Natural killer cell (primary cell): Measurements from ENCODE around the gene ZNF454. TPM values are rescaled to one million over a fixed set of nuclear protein-coding genes. Genes with fewer than 3 reads are reported as not detected.

Source experiments
- ATAC-seq, 3 donors: fragments of 150-1000 bp in 2 of 3; fragments of 200-7000 bp in 1 of 3; cut with Tn5 transposase; 1 replicate in 1 of 3; 2 replicates in 2 of 3; pipeline ENCODE4 v1.10.0; 2021; ENCODE audit warnings: mild to moderate bottlenecking in 2 of 3, moderate library complexity in 2 of 3
- DNase-seq, 2 donors: peaks; one replicate each; pipeline versions ENCODE4 v3.0.0 to v3.0.0-alpha.2; 2013 to 2021; ENCODE audit warnings: mixed read lengths in 1 of 2
- H3K27ac ChIP-seq: one replicate; pipeline ENCODE4 v1.5.1; 2013; ENCODE audit warnings: mild to moderate bottlenecking, low read length
- H3K27me3 ChIP-seq: one replicate; pipeline ENCODE4 v1.6.1; 2013; ENCODE audit warnings: low read length; ENCODE audit not compliant: control insufficient read depth, insufficient read depth
- H3K36me3 ChIP-seq: one replicate; pipeline ENCODE4 v1.6.1; 2013; ENCODE audit warnings: low read length; ENCODE audit not compliant: control insufficient read depth, insufficient read depth
- H3K4me1 ChIP-seq: one replicate; pipeline ENCODE4 v1.6.1; 2013; ENCODE audit warnings: low read length; ENCODE audit not compliant: control insufficient read depth, insufficient read depth
- H3K4me3 ChIP-seq: one replicate; pipeline ENCODE4 v1.5.1; 2013; ENCODE audit warnings: low read length
- H3K9me3 ChIP-seq: one replicate; pipeline ENCODE4 v1.6.1; 2013; ENCODE audit warnings: low read length; ENCODE audit not compliant: control insufficient read depth, insufficient read depth
- H3K27ac Mint-ChIP-seq, 2 donors: one replicate each; pipeline ENCODE4 v1.8.0; 2022; ENCODE audit warnings: mild to moderate bottlenecking in 2 of 2, mixed read lengths in 2 of 2, moderate library complexity in 1 of 2
- H3K27me3 Mint-ChIP-seq, 2 donors: one replicate each; pipeline ENCODE4 v1.8.0; 2022; ENCODE audit warnings: low read depth in 2 of 2, mixed read lengths in 2 of 2
- H3K36me3 Mint-ChIP-seq: one replicate; pipeline ENCODE4 v1.8.0; 2022; ENCODE audit warnings: mixed read lengths
- H3K4me1 Mint-ChIP-seq, 2 donors: one replicate each; pipeline ENCODE4 v1.8.0; 2022; ENCODE audit warnings: mixed read lengths in 2 of 2
- H3K4me3 Mint-ChIP-seq: one replicate; pipeline ENCODE4 v1.8.0; 2022; ENCODE audit warnings: mild to moderate bottlenecking, moderate library complexity, mixed read lengths
- H3K9me3 Mint-ChIP-seq, 2 donors: one replicate each; pipeline ENCODE4 v1.8.0; 2022; ENCODE audit warnings: mixed read lengths in 2 of 2
- WGBS: methylation state at CpG from one replicate; pipeline ENCODE4 v1.1.7; 2013; ENCODE audit warnings: missing lambda C conversion rate; ENCODE audit not compliant: insufficient coverage; 5-methylcytosine and 5-hydroxymethylcytosine counted together
- intact Hi-C: fragments of 100-400 bp; cut with micrococcal nuclease; formaldehyde crosslinking; loops from one replicate; pipeline ENCODE4 v1.14.2; 2022
- total RNA-seq, 4 donors: library from RNA; stranded (reverse); fragments of 120-200 nt in 1 of 4; gene quantifications; one replicate each; pipeline versions ENCODE4 v1.2.3 to v1.2.4, GENCODE V29; 2013 to 2022
- TF ChIP-seq, protein P1 (sequence below): fragments of 200-600 bp; IDR thresholded peaks from one replicate; pipeline ENCODE4 v1.8.0; 2022; ENCODE audit warnings: antibody characterized with exemption

The ZNF454 gene
- total RNA-seq, 3 donors from 2014 or later (not counting 1 experiment from before 2014, with no cell fraction given) = not detected

DNA sequence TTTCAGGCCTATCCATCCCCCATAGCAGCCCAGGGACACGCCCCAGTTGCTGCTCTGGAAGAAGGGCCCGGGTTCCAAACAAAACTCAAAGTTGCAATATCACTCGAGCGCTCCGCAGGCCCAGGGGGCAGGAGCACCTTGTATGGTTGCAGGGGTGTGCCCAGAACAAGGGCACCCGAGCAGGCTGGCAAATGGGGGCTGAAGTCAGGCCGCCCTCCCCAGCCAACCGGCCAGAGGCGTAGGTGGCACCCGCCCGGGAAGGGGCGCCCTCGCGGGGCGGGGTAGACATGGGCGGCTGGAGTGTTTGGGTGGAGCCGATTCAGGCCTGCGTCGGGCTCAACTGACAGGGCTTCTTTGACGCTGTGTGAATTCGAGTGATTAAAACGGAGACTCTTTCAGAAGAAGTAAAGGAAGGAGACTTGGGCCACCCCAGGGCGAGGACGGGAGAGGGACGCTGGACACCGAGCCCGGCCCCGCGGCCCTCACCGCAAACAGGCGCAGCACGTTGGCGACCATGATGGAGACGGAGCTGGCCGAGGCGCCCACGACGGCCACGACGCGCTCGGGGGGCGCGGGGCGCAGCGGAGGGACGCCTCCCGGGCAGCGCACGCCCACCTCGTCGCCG lies 53.1 kb downstream of the ZNF454 start:
- H3K9me3 ChIP-seq = peaks cover 9% of the 10 kb centered on the region
- H3K36me3 ChIP-seq = no peaks in the 10 kb centered on the region
- H3K36me3 Mint-ChIP-seq = no peaks in the 10 kb centered on the region
- no peaks in the 10 kb centered on the region for H3K4me1 ChIP-seq
- H3K27me3 ChIP-seq = no peaks in the 10 kb centered on the region
- peaks cover 24 to 32% of the 10 kb centered on the region in 2 donors for H3K27me3 Mint-ChIP-seq
- intact Hi-C loops = no loop called here
- DNase-seq (no peak), ATAC-seq (no peak)
- WGBS = 31% methylated on average over 53 of the region's 53 CpGs
- no peak overlapping the region for H3K27ac ChIP-seq
- no peaks in the 10 kb centered on the region for H3K9me3 Mint-ChIP-seq
- H3K27ac Mint-ChIP-seq = no peak overlapping the region
- no peak overlapping the region for H3K4me3 ChIP-seq
- H3K4me1 Mint-ChIP-seq = no peaks in the 10 kb centered on the region
- TF ChIP-seq, protein P1, sequence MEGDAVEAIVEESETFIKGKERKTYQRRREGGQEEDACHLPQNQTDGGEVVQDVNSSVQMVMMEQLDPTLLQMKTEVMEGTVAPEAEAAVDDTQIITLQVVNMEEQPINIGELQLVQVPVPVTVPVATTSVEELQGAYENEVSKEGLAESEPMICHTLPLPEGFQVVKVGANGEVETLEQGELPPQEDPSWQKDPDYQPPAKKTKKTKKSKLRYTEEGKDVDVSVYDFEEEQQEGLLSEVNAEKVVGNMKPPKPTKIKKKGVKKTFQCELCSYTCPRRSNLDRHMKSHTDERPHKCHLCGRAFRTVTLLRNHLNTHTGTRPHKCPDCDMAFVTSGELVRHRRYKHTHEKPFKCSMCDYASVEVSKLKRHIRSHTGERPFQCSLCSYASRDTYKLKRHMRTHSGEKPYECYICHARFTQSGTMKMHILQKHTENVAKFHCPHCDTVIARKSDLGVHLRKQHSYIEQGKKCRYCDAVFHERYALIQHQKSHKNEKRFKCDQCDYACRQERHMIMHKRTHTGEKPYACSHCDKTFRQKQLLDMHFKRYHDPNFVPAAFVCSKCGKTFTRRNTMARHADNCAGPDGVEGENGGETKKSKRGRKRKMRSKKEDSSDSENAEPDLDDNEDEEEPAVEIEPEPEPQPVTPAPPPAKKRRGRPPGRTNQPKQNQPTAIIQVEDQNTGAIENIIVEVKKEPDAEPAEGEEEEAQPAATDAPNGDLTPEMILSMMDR = no peak
- no peak overlapping the region for H3K4me3 Mint-ChIP-seq

DNA sequence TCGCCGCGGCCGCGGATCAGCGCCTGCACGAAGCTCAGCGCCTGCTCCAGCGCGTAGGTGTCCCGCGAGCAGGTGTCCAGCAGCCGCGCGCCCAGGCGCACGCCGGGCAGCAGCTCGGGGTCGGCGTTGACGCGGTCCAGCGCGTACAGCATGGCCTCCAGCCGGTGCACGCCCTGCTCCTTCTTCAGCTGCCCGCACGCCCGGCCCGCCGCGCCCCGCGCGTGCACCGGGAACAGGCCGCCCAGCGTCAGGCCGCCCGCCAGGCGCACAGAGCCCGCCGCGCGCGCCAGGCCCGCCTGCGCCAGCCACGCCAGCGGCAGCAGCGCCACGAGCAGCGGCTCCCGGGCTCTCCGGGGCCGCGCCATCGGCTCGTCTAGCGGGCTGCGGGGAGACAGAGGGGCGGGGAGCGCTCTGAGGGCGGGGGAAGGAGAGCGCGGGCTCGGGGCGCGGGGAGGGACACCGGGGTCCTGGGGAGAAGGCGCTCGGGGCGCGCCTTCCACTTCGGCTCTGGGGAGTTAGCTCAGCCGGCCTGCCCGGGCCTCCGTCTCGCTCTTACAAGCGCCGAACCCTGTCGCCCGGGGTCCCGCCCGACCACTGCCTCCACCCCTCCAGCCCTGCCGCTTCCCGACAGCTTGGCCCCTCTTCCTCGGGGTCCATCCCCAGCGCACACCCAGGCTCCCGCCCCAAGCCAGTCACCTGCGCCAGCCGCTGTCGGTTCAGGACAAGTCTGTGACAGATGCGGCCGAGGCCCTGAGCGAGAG lies 53.8 kb downstream of the ZNF454 start, which contains the start of gene GRM6:
GRM6 (minus strand) TSS at position 741 of the 761 bp plus-strand sequence; CDS start at position 365, 376 bp downstream.
- Mint-ChIP-seq H3K27me3 (peaks cover 24 to 32% of the 10 kb centered on the region in 2 donors), H3K9me3 (no peaks in the 10 kb centered on the region), H3K4me1 (no peaks in the 10 kb centered on the region), H3K36me3 (no peaks in the 10 kb centered on the region), H3K4me3 (no peak within 1 kb of the TSS), H3K27ac (no peak within 1 kb of the TSS)
- no peak within 1 kb of the TSS for H3K27ac ChIP-seq
- peaks cover 4% of the 10 kb centered on the region for H3K9me3 ChIP-seq
- TF ChIP-seq, protein P1 = no peak
- no peaks in the 10 kb centered on the region for H3K4me1 ChIP-seq
- WGBS = 7% methylated on average over 97 of the region's 97 CpGs
- ATAC-seq (no peak), DNase-seq (no peak)
- H3K27me3 ChIP-seq = no peaks in the 10 kb centered on the region
- no peak within 1 kb of the TSS for H3K4me3 ChIP-seq
- intact Hi-C loops = no loop called here
- H3K36me3 ChIP-seq = no peaks in the 10 kb centered on the region

DNA sequence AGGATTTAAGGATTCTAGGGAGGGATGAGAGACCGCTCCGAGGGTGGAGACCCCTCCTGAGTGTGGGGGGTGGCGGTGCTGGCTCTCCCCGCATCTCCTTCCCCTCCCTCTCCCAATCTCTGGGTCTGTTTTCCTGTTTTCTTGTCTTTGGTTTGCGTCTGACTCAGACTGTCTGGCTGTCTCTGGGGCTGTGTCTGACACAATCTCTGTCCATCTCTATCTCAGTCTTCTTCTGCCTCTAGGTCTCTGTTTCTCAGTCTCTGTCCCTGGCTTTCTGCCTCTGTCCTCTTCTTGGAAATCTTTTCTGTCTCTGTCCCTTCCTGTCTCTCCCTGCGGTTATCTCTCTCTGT lies 54.3 kb downstream of the ZNF454 start:
- DNase-seq (no peak), ATAC-seq (no peak)
- Mint-ChIP-seq H3K27ac (no peak overlapping the region), H3K4me3 (no peak overlapping the region), H3K4me1 (no peaks in the 10 kb centered on the region), H3K27me3 (peaks cover 24 to 32% of the 10 kb centered on the region in 2 donors), H3K36me3 (no peaks in the 10 kb centered on the region), H3K9me3 (no peaks in the 10 kb centered on the region)
- no peaks in the 10 kb centered on the region for H3K36me3 ChIP-seq
- TF ChIP-seq, protein P1 = no peak
- H3K4me1 ChIP-seq = no peaks in the 10 kb centered on the region
- intact Hi-C loops = no loop called here
- H3K27ac ChIP-seq = no peak overlapping the region
- H3K27me3 ChIP-seq = no peaks in the 10 kb centered on the region
- no peaks in the 10 kb centered on the region for H3K9me3 ChIP-seq
- WGBS = 28% methylated on average over 3 of the region's 6 CpGs
- no peak overlapping the region for H3K4me3 ChIP-seq
